HFF-Myc (cell line): Measurements from ENCODE around the gene SLC25A18.

Experiments
- DNase-seq: peaks from one replicate; pipeline ENCODE4 v3.0.0-alpha.2; 2011; ENCODE audit warnings: low read depth; ENCODE audit errors: extremely low read depth
- H3K4me3 ChIP-seq: replicated peaks from 2 replicates; pipeline ENCODE4 v1.5.1; 2011; ENCODE audit warnings: low read depth, mild to moderate bottlenecking, control low read depth, low read length
- CTCF ChIP-seq: IDR thresholded peaks from 2 replicates; pipeline ENCODE4 v1.5.1; 2012; ENCODE audit warnings: mild to moderate bottlenecking, low read depth, low read length, control low read depth; ENCODE audit errors: missing control alignments

Gene SLC25A18

GRCh38 chr22:17587629-17588028 is 24.3 kb downstream of the SLC25A18 start:
- no peak for TF ChIP-seq CTCF
- no peak overlapping the region for H3K4me3 ChIP-seq
- DNase-seq = no peak

GRCh38 chr22:17588606-17589005 is 25.3 kb downstream of the SLC25A18 start:
- TF ChIP-seq CTCF = no peak
- no peak for DNase-seq
- no peak overlapping the region for H3K4me3 ChIP-seq

GRCh38 chr22:17589810-17590375 is 26.6 kb downstream of the SLC25A18 start:
- H3K4me3 ChIP-seq = no peak overlapping the region
- no peak for DNase-seq
- TF ChIP-seq CTCF = no peak

GRCh38 chr22:17590586-17590985 is 27.3 kb downstream of the SLC25A18 start:
- H3K4me3 ChIP-seq = no peak overlapping the region
- TF ChIP-seq CTCF = no peak
- DNase-seq = no peak

GRCh38 chr22:17592201-17592600 is 28.9 kb downstream of the SLC25A18 start:
- no peak for TF ChIP-seq CTCF
- H3K4me3 ChIP-seq = no peak overlapping the region
- DNase-seq = no peak

- TF ChIP-seq CTCF = no peak
- no peak for DNase-seq
- H3K4me3 ChIP-seq = no peak overlapping the region
Measured at GRCh38 chr22:17596226-17596625, 32.9 kb downstream of the SLC25A18 start.

GRCh38 chr22:17597217-17597616 is 33.9 kb downstream of the SLC25A18 start:
- no peak overlapping the region for H3K4me3 ChIP-seq
- no peak for DNase-seq
- TF ChIP-seq CTCF = no peak
